Measurements from ENCODE around the gene NPEPL1.

- TF ChIP-seq TAF1 (IDR thresholded peaks at IDR 0.05; ENCODE audit: low read depth, low read length), result no peak
- no peak for TF ChIP-seq POLR2A (IDR thresholded peaks at IDR 0.05; ENCODE audit: low read depth, low read length)
- no peak; the same call in 1 of the 2 replicates for TF ChIP-seq POLR2AphosphoS5 (IDR thresholded peaks at IDR 0.05; ENCODE audit: low read depth, low read length)
- TF ChIP-seq PAX5 (IDR thresholded peaks at IDR 0.05; ENCODE audit: insufficient read depth, low read length, severe bottlenecking), result no peak
- TF ChIP-seq SPI1 (IDR thresholded peaks at IDR 0.05; ENCODE audit: low read depth, low read length), result no peak
- no peak for TF ChIP-seq POU2F2 (IDR thresholded peaks at IDR 0.05; ENCODE audit: low read depth, low read length)
These were observed 41.0 kb upstream of the NPEPL1 start for GRCh38 chr20:58651559-58651945.

All from GM12891 (cell line).